Fibroblast of skin of abdomen (primary cell): ENCODE measurements around the gene ERBB4.
"Not testable (repeated sequence)": the region's sequence is repeated elsewhere in the genome, so short reads cannot be mapped to it uniquely, and the experiment has no call there.

Experiments used
- DNase-seq: peaks from one replicate; pipeline ENCODE4 v3.0.0-alpha.2; 2013

The ERBB4 gene

DNA sequence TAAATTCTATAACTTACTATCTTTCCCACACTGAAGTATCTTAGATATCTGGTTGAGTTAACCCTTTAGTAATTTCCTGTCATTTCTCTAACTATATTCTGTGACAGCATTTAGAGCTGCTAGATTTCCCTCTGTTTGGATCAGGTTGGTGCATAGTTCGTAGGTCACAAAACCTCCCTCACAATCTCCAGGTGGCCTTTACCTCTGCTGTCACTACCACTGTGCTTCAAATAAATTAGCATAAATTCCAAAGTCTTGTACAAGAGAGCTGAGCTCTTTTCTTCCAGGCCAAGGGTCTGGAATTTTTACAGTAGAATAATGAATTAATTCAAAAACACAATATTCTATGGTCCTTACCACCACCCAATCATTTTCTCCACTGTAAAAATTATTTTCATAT, 739.7 kb downstream of the ERBB4 start:
- DNase-seq, result no peak

DNA sequence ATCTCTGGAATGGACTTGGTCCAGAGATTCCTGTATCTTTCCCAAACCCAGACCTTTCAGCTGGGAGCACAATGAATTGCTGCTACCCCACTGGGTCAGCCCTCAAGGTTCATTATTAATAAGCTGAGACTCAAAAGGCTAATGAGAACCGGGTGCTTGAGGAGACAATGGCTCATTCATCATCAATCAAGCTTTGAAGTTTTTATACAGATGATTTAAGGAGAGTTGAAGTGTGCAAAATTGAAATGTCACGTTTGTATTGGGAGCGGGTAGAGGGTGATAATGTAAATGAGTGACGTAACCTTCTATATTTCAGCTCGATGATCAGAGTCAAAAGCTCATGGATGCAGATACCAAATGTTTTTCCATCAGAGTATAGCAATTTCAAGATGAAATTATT, 744.9 kb downstream of the ERBB4 start:
- DNase-seq, result no peak

DNA sequence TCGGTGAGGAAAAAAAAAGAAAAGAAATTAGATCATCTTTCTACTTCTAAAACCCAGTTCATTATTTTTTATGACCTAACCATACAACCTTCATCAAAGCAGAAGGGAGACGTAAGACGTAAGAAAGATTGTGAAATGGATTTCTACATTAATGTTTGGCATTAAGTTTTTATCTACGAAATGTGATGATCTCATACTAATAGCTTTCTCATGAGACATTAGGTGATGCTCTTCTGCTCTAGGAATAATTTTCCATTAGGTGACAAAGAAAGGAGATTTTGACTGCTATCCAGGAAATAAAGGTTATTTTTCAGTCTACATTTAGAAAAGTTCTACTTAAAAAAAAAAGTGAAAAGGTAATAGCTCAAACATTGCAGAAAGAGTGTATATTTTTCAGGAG, 748.6 kb downstream of the ERBB4 start:
- no peak for DNase-seq

DNA sequence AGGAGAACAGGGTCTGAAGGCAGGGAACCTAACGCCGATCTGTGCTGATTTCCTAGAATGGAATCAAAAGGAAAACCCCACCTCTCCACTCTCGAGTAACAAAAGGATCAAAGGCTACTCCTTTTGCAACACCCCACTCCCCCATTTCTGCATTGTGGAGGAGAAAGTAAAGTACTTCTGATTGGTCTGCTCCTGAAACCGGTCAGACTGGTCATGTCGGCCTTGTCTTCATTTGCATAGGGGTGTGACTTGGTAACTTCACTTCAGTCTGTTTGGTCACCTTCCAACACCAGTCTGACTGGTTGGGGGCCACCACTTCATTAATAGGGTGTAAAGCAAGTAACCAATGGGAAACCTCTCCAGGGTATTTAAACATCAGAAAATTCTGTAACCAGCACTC, 771.9 kb downstream of the ERBB4 start:
- no peak for DNase-seq

DNA sequence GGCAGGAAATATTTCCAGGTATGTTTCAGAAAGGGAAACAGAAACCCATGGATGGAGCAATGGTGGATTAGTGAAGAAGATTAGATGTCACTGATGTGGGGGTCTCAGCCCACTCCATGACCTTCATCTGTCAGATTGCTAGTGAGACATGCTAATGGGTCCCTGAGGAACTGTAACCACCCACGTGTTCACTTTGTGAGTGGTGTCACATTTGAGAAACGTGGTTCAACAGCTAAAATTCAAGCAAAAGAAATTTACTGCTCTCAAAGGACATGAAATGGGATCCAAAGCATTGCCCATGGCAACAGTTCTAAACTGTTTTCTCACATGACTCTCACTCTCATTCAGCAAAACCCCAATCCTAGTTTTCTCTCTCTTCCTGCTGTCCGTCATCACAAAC, 776.1 kb downstream of the ERBB4 start:
- no peak for DNase-seq

DNA sequence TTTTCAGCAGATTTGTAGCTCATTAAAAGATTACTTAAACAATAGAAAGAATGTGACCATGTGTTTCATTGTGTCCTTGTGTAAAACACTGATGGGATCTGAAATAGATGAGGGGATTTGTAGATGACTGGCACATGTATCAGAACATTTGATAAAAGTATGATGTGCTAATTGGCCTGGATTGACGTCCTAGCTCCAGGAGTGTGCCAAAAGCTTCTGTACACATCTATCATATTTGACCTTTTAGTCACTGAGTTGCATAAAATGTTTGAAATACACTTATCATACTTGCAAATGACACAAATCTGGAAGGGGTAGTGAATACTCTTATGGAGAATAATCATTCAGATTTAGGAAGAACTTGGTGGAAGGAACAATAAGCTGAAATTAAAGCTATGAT, 778.5 kb downstream of the ERBB4 start:
- DNase-seq, result no peak

DNA sequence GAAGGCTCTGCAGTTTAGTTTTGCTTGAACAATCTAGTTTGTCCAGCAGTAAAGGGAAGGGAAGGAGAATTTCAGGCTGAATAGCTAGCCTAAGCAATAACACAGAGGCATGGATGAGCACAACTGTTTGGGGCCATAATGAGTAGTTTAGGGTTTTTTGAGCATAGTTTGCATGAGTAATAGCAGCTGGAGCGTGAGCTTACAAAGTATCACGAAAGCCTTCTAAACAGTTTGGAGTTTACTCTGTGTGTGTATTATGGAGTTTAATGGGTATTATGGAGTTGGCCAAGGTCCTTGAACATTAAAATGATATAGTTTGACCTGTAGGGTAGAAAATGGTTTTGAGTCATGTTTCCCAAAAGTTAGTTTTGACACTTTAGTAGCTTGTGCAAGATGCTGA, 782.3 kb downstream of the ERBB4 start:
- DNase-seq, result no peak

DNA sequence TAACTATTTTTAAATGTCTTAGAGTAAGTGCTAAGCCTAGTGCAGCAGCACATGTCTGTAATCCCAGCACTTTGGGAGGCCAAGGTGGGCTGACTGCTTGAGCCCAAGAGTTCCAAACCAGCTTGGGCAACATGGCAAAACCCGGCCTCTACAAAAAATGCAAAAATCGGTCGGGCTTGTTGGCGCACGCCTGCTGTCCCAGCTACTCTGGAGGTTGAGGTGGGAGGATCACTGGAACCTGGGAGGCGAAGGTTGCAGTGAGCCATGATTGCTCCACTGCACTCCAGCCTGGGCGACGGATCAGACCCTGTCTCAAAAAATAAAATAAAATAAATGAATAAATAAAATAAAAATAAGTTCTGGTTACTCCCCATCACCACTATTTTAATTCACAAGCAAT, 783.4 kb downstream of the ERBB4 start:
- DNase-seq, result no peak

DNA sequence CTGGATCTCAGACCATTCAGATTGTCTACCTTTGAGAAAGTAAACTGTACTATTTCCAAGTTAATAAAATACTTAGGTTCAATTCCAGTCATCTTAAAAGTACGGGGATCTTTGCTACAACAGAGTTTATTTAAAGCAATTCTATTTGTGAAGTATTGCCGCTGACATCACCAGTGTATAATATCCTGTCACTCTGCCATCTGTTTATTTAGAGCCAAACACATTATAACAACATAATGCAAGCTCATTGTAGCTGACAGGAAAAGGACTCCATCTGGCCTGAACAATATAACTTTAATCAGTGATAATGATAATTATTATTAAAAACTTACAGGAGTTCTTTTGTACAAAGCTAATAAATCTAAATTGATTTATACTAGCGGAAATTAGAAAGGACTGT, 786.8 kb downstream of the ERBB4 start:
- DNase-seq, result no peak

DNA sequence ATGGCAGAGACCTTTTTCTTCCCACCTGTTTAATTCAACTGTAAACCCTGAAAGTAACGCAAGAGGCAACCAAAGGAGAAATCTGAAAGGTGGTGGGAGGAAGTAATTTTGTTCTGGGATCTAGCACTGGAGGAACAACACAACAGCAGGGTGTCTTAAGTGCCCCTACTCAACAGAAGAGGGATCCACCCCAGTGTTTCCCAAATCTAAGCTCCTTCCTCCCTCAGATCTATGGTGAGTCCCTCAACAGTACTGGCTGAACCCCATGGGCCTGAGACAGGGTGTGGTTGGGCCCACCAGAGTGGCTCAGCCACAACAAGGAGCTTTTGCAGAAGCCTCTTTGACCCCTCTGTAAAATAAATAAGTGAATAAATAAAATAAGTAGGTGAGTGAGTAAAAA, 790.3 kb downstream of the ERBB4 start:
- no peak for DNase-seq

DNA sequence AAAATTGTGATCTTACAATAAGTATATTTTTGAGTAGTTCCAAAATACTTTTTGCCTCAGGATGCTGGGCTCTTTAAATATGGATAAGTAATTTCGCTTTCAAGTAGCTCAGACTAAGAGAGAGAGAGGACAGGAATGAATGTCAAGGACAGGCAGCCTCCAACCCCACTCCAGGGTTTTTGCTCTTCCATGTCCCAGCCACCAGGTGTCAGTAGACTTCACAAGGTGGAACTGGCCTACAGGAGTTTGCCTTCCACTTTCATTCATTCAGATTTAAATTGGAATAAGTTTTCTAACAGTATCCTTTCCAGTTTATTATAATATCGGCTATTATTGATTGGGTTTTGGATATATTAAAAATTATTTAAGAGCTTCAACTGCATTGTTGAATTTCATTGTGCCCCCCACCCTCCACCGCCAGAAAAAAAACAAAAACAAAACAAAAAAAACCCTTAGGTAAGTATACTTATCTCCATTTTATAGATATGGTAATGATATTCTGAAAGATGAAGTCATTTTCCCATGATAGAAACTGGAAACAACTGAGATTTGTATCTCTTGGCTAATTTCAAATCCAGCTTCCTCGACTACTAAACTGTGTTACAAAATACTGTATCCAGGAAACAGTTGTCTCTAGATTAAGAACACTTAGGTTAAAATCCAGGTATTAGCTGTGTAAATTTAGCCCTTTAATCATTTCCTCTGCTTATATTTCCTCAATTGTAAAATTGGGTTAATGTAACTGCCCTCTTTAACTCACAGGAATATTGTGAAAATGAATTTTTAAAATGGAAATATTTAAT, 793.1 kb downstream of the ERBB4 start:
- peak; percentile 51 for DNase-seq

DNA sequence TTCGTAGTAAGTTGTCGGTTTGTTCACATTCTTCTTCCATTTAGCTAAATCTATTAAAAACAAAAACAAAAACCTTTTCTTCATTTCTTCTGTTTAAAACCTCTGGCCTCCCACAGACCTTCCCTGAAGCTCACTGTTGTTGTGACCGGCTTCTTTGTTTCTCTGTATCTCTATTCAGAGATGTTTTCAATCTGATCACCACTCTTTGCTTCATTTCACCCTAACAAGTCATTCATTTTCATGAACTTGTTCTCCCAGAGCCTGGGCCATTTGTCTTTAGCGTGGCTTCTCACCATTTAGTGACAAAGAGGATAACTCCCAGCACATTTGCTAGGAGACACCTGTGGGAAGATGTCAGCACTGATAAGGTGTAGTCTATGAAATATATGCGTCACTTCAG, 794.2 kb downstream of the ERBB4 start:
- DNase-seq, result no peak

DNA sequence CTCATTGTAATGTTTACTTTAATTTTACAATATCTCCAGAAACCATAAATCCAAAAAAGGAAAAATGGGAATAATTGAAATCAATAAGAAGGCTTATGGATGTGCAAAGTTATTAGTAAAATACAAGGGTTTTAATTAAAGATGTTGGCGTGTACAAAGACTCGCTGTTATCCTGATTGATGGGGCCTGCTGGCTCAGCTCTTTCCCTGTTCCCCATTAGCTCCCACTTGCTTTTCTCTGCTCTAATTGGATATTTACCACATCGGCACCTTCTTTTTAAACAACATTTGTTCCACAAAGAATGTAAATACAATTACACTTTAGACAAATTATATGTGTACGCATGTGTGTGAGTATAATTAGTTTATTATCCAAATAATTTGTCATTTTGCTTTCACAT, 796.6 kb downstream of the ERBB4 start:
- DNase-seq, result no peak

DNA sequence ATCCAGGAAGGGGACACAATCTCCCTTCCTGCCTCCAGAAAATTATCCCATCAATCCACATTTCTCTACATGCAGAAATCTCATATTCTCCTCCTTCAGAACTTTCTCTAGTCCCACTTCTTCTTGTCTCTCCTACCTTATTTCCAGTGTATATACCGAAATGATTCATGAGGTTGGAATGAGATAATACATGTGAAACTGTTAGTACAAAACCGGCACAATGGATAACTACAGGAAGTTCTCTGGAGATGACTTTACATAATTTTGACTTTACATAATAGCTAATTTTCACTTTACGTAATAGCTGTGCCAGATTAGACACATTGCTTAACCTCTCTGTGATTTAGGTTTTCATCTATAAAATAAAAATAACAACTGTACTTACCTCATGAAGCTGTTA, 801.3 kb downstream of the ERBB4 start:
- DNase-seq, result peak; percentile 0

DNA sequence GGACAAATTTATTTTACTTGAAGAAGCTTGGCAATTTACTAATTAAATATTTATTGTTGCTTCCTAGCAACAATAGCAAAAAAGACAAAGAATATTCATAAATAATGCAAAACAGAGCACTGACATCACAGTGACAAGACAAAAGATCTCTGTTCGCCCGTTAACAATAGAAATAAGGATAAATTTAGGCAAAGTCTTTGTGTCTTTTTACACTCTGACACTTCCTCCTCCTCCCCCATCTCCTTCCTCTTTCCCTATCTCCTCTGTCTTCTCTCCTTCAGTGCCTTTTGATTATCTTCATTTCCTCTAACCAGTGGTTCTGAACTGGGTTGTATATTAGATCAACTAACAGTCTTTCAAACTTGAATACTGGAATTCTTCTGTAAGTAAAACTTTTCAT, 808.4 kb downstream of the ERBB4 start:
- DNase-seq, result no peak

DNA sequence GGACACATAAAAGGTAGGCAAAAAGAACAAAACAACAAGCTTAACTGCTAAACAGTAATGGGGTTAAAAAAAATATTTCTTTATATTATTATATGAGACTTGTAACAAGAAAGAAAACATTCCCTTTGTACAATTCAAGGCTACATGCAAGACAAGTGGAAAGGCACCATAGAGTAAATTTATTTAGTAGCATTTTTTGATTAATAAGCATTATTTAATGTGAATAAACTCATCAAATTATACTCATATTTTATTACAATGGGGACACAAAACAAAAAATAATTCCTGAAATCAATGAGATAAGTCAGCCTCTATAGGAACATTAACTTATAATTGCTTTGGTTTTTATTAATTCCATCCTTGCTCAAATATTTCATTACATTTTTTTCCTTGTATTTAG, 809.2 kb downstream of the ERBB4 start:
- DNase-seq, result no peak

DNA sequence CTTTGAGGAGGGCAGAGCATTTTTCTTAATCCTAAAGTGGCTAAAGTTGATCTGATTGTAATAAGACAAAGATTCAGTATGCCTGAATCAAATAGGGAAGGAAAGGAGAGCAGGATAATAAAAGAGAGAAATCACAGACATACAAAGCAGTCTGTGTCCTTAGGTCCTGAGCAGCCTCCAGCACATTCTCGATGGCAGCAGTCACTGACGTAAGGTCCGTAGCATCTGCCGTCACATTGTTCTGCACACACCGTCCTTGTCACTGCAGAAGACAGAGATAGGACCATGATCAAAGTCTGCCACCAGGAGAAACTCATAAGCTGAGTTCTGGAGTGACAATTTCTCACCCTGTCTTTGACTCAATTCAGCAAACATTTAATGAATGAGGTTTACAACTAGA, 813.7 kb downstream of the ERBB4 start:
- no peak for DNase-seq

DNA sequence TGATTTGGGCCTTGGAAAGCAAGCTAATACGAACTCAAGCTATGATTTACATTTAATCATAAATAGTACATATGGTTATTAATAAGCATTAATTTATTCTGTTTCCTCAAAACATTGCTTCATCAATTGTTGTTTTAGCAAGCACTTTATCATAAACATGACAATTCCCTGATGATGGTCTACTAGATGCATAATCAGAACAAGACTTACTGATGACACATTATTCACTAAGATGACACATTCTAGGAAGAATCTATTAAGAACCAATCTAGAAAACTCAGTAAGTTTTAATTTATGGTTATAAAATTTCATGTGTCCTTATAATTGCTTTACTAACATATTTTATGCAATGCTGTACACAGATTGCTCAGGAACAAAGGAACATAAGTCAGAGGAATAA, 815.2 kb downstream of the ERBB4 start:
- no peak for DNase-seq

DNA sequence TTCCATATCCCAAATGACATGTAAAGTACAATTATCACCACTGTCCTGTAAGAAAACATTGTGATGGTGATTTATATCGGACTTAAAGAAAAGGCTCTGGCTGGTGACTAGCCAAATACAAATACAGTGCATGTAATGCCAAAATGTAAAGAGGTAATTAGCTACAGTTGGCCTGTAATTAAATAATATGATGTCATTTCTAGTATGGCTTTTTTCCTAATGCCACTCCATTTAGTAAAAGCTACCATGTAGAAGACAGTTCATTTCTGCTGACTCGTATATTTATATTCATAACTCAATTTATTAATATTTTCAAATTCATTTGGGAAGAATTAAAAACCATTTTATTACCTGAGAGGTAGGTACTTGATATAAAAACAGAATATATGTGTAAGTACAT, 815.7 kb downstream of the ERBB4 start:
- no peak for DNase-seq

DNA sequence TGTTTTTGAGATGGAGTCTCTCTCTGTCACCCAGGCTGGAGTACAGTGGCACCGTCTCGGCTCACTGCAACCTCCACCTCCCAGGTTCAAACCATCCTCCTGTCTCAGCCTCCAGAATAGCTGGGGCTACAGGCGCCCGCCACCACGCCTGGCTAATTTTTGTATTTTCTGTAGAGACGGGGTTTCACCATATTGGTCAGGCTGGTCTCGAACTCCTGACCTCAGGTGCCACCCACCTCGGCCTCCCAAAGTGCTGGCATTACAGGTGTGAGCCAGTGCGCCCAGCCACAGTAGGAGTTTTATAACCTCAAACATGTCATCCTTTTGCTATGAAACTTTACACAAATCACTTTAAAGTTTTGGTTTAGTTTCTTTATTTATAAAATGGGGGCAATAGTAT, 816.7 kb downstream of the ERBB4 start:
- DNase-seq, result not testable (repeated sequence)

DNA sequence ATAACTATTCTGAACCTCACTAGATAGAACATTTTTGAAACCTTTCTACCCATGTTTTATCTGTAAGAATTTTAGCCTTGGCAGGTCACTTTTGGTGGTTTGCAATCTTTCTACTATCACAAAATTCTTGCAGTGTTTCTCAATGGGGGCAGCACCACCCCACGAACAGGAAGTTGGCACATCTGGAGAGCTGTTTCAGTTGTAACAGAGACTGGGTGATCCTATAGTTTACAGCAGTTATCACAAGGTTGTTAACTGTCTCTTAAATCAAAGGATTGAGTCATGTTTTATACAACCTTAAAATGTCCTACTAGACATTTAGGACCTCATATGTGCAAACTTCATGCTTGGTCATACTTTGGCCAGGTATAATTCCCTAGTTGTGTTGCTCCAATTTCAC, 829.2 kb downstream of the ERBB4 start:
- DNase-seq, result no peak

DNA sequence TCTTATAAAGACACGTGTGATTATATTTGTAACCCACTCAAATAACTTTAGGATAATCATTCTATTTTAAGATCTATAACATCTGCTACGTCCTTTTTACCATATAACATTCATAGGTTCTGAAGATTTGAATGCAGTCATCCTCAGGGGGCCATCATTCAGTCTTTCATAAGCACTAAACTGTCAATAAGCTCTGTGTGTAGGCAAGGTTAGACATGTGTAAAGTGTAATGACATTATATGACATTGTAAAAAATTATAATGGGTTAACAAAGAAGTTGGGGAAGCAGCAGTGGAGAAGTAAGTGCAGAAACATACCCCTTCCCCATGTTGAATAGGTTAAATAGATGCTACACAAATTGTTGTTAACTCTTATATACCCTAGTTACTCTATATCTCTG, 845.9 kb downstream of the ERBB4 start:
- no peak for DNase-seq

DNA sequence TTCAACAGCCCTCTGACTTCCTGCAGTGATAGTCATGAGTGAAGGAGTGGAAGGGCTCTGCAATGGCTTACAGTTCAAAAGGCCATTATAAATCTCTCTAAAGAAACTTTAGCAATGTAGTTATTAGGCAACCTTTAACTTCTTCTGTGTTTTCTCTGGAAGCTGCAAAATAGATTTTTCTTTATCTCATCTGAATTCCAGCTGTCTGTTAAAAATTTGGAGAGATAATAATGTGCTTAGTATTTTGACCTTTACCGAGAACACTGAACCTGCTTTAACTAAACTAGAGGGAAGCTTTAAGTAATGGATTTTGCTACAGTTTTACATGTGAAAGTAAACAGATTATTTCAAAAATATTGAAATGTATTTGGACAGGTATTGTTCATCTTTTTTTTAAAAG, 847.9 kb downstream of the ERBB4 start:
- DNase-seq, result no peak

DNA sequence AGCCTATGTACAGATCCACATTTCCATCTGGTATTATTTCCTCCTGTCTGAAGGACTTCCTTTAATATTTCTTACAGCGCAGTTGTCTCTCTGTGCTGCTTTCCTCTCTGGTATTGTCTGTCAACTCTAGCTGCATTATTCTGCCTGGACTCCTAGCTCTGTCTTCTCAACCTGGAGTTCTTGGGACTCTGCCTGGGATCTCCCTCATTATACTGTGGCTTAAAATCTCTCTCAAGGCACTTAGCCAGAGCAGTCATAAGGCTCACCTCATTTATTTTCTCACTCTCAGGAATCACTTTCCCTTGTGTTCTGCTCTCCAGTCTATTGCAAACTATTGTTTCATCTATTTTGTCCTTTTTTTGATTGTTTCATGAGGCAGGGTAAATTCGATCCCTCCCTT, 850.4 kb downstream of the ERBB4 start:
- DNase-seq, result no peak

DNA sequence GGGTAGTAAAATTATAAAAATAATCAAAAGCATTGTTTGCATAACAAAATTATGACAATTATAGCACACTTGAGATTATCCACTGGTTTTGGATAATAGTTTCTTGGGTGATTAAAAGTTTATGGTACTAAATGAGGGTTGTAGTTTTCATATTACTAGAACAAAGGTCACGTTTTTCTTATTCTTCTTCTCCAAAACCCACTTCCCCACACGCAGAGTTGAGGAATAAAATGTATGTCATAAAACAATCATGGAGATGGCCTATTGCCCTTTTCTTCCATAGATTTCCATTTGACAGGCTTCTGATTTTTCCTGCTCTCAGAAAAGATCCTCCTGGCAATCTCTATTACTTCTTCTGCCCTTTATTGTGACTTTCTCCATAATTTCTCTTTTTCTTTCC, 863.9 kb downstream of the ERBB4 start:
- no peak for DNase-seq
